Neural cell (in vitro differentiated cells): ENCODE results near the gene LEMD2. TPM values are rescaled to one million over a fixed set of nuclear protein-coding genes. Genes with fewer than 3 reads are reported as not detected.

ENCODE experiments used
- H2AFZ ChIP-seq: fragments of 200-600, 300-800 bp; sonication (generic), shearing (Covaris generic); 2 replicates; pipeline ENCODE4 v1.6.0; 2014; ENCODE audit warnings: low read depth, mild to moderate bottlenecking, antibody characterized with exemption, low read length, moderate library complexity
- H3F3A ChIP-seq: fragments of 200-600 bp; shearing (Covaris generic); 2 replicates; pipeline ENCODE4 v1.6.1; 2016; ENCODE audit warnings: mild to moderate bottlenecking, moderate library complexity, mixed read lengths, antibody characterized with exemption, low read length; ENCODE audit not compliant: insufficient read depth, poor library complexity, severe bottlenecking
- H3K27ac ChIP-seq: fragments of 200-600, 300-800 bp; sonication (generic), shearing (Covaris generic); 2 replicates; pipeline ENCODE4 v1.5.1; 2014; ENCODE audit warnings: mild to moderate bottlenecking, low read length, moderate library complexity
- H3K27me3 ChIP-seq: fragments of 300-800, 200-600 bp; sonication (generic), shearing (Covaris generic); 2 replicates; pipeline ENCODE4 v1.6.0; 2014; ENCODE audit warnings: mild to moderate bottlenecking, low read depth, low read length, moderate library complexity; ENCODE audit not compliant: insufficient read depth
- H3K36me3 ChIP-seq: fragments of 300-800, 200-600 bp; sonication (generic), shearing (Covaris generic); 2 replicates; pipeline ENCODE4 v1.5.1; 2014; ENCODE audit warnings: mild to moderate bottlenecking, antibody characterized with exemption, low read length, moderate library complexity; ENCODE audit not compliant: insufficient read depth
- H3K4me2 ChIP-seq: fragments of 300-800, 200-600 bp; sonication (generic), shearing (Covaris generic); 2 replicates; pipeline ENCODE4 v1.6.0; 2014; ENCODE audit warnings: mild to moderate bottlenecking, low read length
- H3K4me3 ChIP-seq: fragments of 300-800, 200-600 bp; sonication (generic), shearing (Covaris generic); 2 replicates; pipeline ENCODE4 v1.5.1; 2014; ENCODE audit warnings: mild to moderate bottlenecking, low read length, moderate library complexity
- H3K79me2 ChIP-seq: fragments of 200-600 bp; shearing (Covaris generic); replicated peaks from 2 replicates; pipeline ENCODE4 v1.6.0; 2014; ENCODE audit warnings: mild to moderate bottlenecking, low read length, moderate library complexity; ENCODE audit not compliant: insufficient read depth
- H3K9ac ChIP-seq: fragments of 300-800, 200-600 bp; sonication (generic), shearing (Covaris generic); 2 replicates; pipeline ENCODE4 v1.6.1; 2016; ENCODE audit warnings: mild to moderate bottlenecking, low read length, mixed read lengths
- H3K9me2 ChIP-seq: fragments of 200-600 bp; shearing (Covaris generic); 2 replicates; pipeline ENCODE4 v1.6.1; 2016; ENCODE audit warnings: mild to moderate bottlenecking, low read length, mixed read lengths; ENCODE audit not compliant: insufficient read depth
- H3K9me3 ChIP-seq: fragments of 200-600, 300-800 bp; sonication (generic), shearing (Covaris generic); 2 replicates; pipeline ENCODE4 v1.6.1; 2016; ENCODE audit warnings: mild to moderate bottlenecking, mixed run types, low read length, moderate library complexity, mixed read lengths
- H4K20me1 ChIP-seq: fragments of 200-600 bp; shearing (Covaris generic); 2 replicates; pipeline ENCODE4 v1.6.1; 2016; ENCODE audit warnings: mild to moderate bottlenecking, mixed run types; ENCODE audit not compliant: insufficient read depth
- CTCF ChIP-seq: fragments of 450-650 bp; IDR thresholded peaks from 2 replicates; pipeline ENCODE4 v1.5.1; 2014; ENCODE audit warnings: antibody characterized with exemption, mild to moderate bottlenecking, moderate library complexity; ENCODE audit not compliant: poor library complexity, severe bottlenecking
- EP300 ChIP-seq: fragments of 450-650 bp; conservative IDR thresholded peaks from 2 replicates; pipeline ENCODE4 v1.6.1; 2014; ENCODE audit warnings: antibody characterized with exemption, mild to moderate bottlenecking, moderate library complexity; ENCODE audit not compliant: poor library complexity, severe bottlenecking
- EZH2 ChIP-seq: fragments of 200-600, 300-800 bp; shearing (Covaris generic), sonication (generic); IDR thresholded peaks from 2 replicates; pipeline ENCODE4 v1.6.1; 2014; ENCODE audit warnings: antibody characterized with exemption, low read length, borderline replicate concordance, mild to moderate bottlenecking; ENCODE audit not compliant: insufficient read depth, poor library complexity, severe bottlenecking
- MXI1 ChIP-seq: fragments of 450-650 bp; conservative IDR thresholded peaks from 2 replicates; pipeline ENCODE4 v1.6.1; 2014; ENCODE audit warnings: antibody characterized with exemption, mild to moderate bottlenecking; ENCODE audit not compliant: poor library complexity, severe bottlenecking
- POLR2AphosphoS5 ChIP-seq: IDR thresholded peaks from 2 replicates; pipeline ENCODE4 v1.6.1; 2012
- RAD21 ChIP-seq: fragments of 450-650 bp; conservative IDR thresholded peaks from 2 replicates; pipeline ENCODE4 v1.6.1; 2014; ENCODE audit warnings: antibody characterized with exemption, mild to moderate bottlenecking, moderate library complexity
- REST ChIP-seq: IDR thresholded peaks from 2 replicates; pipeline ENCODE4 v1.6.1; 2012; ENCODE audit warnings: borderline replicate concordance
- SMC3 ChIP-seq: fragments of 450-650 bp; conservative IDR thresholded peaks from 2 replicates; pipeline ENCODE4 v1.6.1; 2014; ENCODE audit warnings: antibody characterized with exemption, mild to moderate bottlenecking, moderate library complexity; ENCODE audit not compliant: poor library complexity
- TAF1 ChIP-seq: IDR thresholded peaks from 2 replicates; pipeline ENCODE4 v1.6.1; 2012; ENCODE audit warnings: low read depth
- polyA plus RNA-seq: library from polyadenylated mRNA; depleted of rRNA; stranded (reverse); fragments of >200 nt; gene quantifications from 2 replicates; pipeline ENCODE4 v1.2.3, GENCODE V29; 2014

LEMD2 gene
- polyA plus RNA-seq, 1 donor from 2014 or later, result 84.6 TPM

GRCh38 chr6:33730611-33731010, 58.3 kb downstream of the LEMD2 start:
- H3K4me2 ChIP-seq, result no peak overlapping the region
- H3K36me3 ChIP-seq, result no peaks in the 10 kb centered on the region
- no peaks in the 10 kb centered on the region for H3K9me2 ChIP-seq
- no peaks in the 10 kb centered on the region for H3K79me2 ChIP-seq
- TF ChIP-seq REST (no peak), MXI1 (no peak), TAF1 (no peak), POLR2AphosphoS5 (no peak), CTCF (no peak), RAD21 (no peak), EZH2 (no peak), EP300 (no peak), SMC3 (no peak)
- H3K27me3 ChIP-seq, result no peaks in the 10 kb centered on the region
- H4K20me1 ChIP-seq, result no peaks in the 10 kb centered on the region
- no peak overlapping the region for H3K4me3 ChIP-seq
- no peak overlapping the region for H3K9ac ChIP-seq
- no peaks in the 10 kb centered on the region for H3F3A ChIP-seq
- H3K9me3 ChIP-seq, result no peaks in the 10 kb centered on the region
- no peak overlapping the region for H3K27ac ChIP-seq
- H2AFZ ChIP-seq, result no peak overlapping the region

GRCh38 chr6:33729059-33729458, 59.9 kb downstream of the LEMD2 start:
- H3K9ac ChIP-seq, result no peak overlapping the region
- H3F3A ChIP-seq, result no peaks in the 10 kb centered on the region

More at GRCh38 chr6:33729059-33729458, 59.9 kb downstream of the LEMD2 start:
- Histone ChIP-seq H3K9me3 (no peaks in the 10 kb centered on the region), H4K20me1 (no peaks in the 10 kb centered on the region), H3K4me2 (no peak overlapping the region), H3K79me2 (no peaks in the 10 kb centered on the region), H3K27ac (no peak overlapping the region), H3K36me3 (no peaks in the 10 kb centered on the region), H3K4me3 (no peak overlapping the region), H3K9me2 (no peaks in the 10 kb centered on the region), H3K27me3 (no peaks in the 10 kb centered on the region), H2AFZ (no peak overlapping the region)
- TF ChIP-seq POLR2AphosphoS5 (no peak), MXI1 (no peak), REST (no peak), SMC3 (no peak), EZH2 (no peak)
